A673 (cell line): ENCODE measurements around the gene PPP1R37. TPM values are rescaled to one million over a fixed set of nuclear protein-coding genes. Genes with fewer than 3 reads are reported as not detected.

Experiments
- BruUV-seq: library from RNA; stranded (reverse); fragments of 400-500 nt; replicated peaks from 2 replicates; lab custom pipeline; 2021; lab: Mats Ljungman, UMichigan
- CTCF ChIA-PET: fragments of 300-600 bp; sonication (Branson Sonifier 250); formaldehyde crosslinking; loops from one replicate; lab custom pipeline; 2022; ENCODE audit warnings: antibody characterized with exemption; lab: Charles Lee
- POLR2A ChIA-PET: fragments of 300-600 bp; sonication (Branson Sonifier 250); formaldehyde crosslinking; loops from one replicate; lab custom pipeline; 2022; ENCODE audit warnings: antibody characterized with exemption; ENCODE audit not compliant: low non-redundant PET; lab: Charles Lee
- DNase-seq: peaks from one replicate; pipeline ENCODE4 v3.0.0-alpha.2; 2015; ENCODE audit warnings: low spot score
- H3K27ac ChIP-seq: fragments of 200-600 bp; sonication (generic); 2 replicates; pipeline ENCODE4 v1.5.1; 2016; ENCODE audit warnings: mixed run types, low read depth, mild to moderate bottlenecking, mixed read lengths, antibody characterized with exemption, low read length; ENCODE audit not compliant: poor library complexity, severe bottlenecking
- H3K27me3 ChIP-seq: fragments of 200-600 bp; sonication (generic); replicated peaks from 2 replicates; pipeline ENCODE4 v1.6.1; 2017; ENCODE audit warnings: mixed run types, low read depth, mild to moderate bottlenecking, mixed read lengths, antibody characterized with exemption, low read length; ENCODE audit not compliant: insufficient read depth, poor library complexity
- H3K36me3 ChIP-seq: fragments of 200-600 bp; sonication (generic); 2 replicates; pipeline ENCODE4 v1.6.1; 2016; ENCODE audit warnings: mixed run types, mild to moderate bottlenecking, mixed read lengths, antibody characterized with exemption, low read length; ENCODE audit not compliant: insufficient read depth, poor library complexity, severe bottlenecking
- H3K4me1 ChIP-seq: fragments of 200-600 bp; sonication (generic); 2 replicates; pipeline ENCODE4 v1.6.1; 2017; ENCODE audit warnings: mixed run types, mild to moderate bottlenecking, mixed read lengths, antibody characterized with exemption, low read length; ENCODE audit not compliant: insufficient read depth, poor library complexity, severe bottlenecking
- H3K4me3 ChIP-seq: fragments of 200-600 bp; sonication (generic); 2 replicates; pipeline ENCODE4 v1.5.1; 2016; ENCODE audit warnings: low read depth, mixed run types, mild to moderate bottlenecking, mixed read lengths, low read length; ENCODE audit not compliant: poor library complexity, severe bottlenecking
- H3K9me3 ChIP-seq: fragments of 200-600 bp; sonication (generic); 2 replicates; pipeline ENCODE4 v1.6.1; 2016; ENCODE audit warnings: mixed run types, low read depth, mild to moderate bottlenecking, mixed read lengths, antibody characterized with exemption, low read length; ENCODE audit not compliant: poor library complexity, severe bottlenecking
- EZH2 ChIP-seq: fragments of 200-600 bp; sonication (generic); IDR thresholded peaks from 2 replicates; pipeline ENCODE4 v1.6.1; 2017; ENCODE audit warnings: borderline replicate concordance, low read depth, mild to moderate bottlenecking, mixed read lengths, antibody characterized with exemption, low read length; ENCODE audit not compliant: poor library complexity, severe bottlenecking
- intact Hi-C: fragments of 100-400 bp; cut with micrococcal nuclease; formaldehyde crosslinking; loops from one replicate; pipeline ENCODE4 v1.10.0; 2022; ENCODE audit not compliant: unreplicated experiment
- total RNA-seq: library from RNA; stranded (reverse); gene quantifications from 2 replicates; pipeline ENCODE4 v1.2.3, GENCODE V29; 2021
- TF ChIP-seq, protein P1 (sequence below): fragments of 300-800, 200-600 bp; sonication (generic); conservative IDR thresholded peaks from 2 replicates; pipeline ENCODE4 v1.5.1; 2017; ENCODE audit warnings: low read depth, mild to moderate bottlenecking, antibody characterized with exemption, low read length, moderate library complexity, mixed read lengths

The PPP1R37 gene
- total RNA-seq, 1 experiment from 2014 or later: 34.0 TPM

DNA sequence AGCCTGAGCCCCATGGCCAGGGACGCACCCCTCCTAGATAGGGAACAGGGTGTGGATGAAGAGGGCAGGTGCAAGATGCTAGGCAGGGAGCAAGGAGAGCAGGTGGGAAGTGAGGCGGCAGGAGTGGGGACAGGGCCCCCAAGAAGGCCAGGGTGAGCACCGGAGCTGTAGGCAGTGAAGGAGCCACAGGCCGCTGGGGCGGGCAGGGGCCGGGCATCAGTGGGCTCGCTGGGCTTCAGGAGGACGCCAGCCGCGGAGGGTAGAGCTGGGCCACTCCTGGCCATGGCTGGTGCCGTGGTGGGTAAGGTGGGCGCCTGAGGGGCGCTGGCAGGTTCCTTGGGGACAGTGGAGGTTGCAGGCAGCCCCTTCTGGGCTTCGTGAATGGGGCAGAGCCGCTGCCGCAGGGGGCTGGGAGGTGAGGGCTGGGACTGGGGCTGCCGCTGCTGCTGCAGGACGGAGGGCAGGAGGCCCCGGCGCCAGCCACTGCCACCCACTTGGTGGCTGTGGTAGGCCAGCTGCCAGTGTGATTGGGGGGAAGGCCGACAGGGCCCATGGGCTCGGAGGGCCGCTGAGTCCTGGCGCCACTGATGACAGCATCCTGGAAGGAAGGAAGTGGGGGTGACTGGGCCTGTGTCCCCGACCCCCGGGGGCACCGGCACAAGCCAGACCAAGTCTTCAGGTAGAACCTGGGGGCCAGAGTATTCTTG, 65.7 kb downstream of the PPP1R37 start:
- peaks cover 3% of the 10 kb centered on the region for H3K4me1 ChIP-seq
- DNase-seq: no peak
- no peaks in the 10 kb centered on the region for H3K27me3 ChIP-seq
- ChIA-PET POLR2A (no interaction called here), CTCF (no interaction called here)
- no peaks in the 10 kb centered on the region for H3K9me3 ChIP-seq
- intact Hi-C loops: no loop called here
- H3K4me3 ChIP-seq: no peak overlapping the region
- TF ChIP-seq, protein P1, sequence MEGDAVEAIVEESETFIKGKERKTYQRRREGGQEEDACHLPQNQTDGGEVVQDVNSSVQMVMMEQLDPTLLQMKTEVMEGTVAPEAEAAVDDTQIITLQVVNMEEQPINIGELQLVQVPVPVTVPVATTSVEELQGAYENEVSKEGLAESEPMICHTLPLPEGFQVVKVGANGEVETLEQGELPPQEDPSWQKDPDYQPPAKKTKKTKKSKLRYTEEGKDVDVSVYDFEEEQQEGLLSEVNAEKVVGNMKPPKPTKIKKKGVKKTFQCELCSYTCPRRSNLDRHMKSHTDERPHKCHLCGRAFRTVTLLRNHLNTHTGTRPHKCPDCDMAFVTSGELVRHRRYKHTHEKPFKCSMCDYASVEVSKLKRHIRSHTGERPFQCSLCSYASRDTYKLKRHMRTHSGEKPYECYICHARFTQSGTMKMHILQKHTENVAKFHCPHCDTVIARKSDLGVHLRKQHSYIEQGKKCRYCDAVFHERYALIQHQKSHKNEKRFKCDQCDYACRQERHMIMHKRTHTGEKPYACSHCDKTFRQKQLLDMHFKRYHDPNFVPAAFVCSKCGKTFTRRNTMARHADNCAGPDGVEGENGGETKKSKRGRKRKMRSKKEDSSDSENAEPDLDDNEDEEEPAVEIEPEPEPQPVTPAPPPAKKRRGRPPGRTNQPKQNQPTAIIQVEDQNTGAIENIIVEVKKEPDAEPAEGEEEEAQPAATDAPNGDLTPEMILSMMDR: no peak
- no peak for TF ChIP-seq EZH2
- no TSS peak for BruUV-seq
- H3K36me3 ChIP-seq: no peaks in the 10 kb centered on the region
- no peak overlapping the region for H3K27ac ChIP-seq

DNA sequence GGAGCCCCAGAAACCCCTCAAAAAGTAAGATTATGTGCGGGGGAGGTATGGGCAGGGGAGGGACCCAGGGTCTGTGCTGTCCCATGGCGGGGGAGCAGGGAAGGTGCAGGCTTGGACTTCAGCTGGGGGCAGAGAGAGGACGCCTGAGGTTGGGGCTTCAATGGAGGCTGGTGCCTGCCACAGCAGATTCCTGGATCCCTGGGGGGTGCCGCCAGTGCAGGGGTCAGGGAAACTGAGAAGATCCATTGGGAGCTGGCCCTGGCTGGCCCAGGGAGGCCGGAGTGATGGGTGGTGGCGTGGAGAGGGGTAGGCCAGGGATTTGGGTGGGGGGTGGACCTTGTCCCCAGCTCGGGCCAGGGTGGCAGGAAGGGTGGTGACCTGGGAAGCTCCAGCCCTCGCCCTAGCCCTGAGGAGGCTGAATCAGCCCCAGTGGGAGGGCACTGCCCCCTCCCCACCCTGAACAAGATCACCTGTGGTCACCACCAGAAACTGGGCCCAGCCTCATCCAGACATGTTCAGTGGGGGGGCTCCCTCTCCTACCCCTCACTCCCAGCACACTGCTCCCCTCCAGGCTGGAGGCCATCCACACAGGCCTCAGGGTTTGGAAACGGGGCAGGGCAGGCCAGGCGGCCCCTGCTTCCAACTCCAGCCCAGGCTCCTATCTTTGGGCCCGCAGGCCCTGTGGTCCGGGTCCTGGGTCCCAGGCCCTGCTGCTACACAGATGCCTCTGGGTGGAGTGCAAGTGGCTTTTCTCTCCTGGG, 66.4 kb downstream of the PPP1R37 start:
- CTCF ChIA-PET: no interaction called here

DNA sequence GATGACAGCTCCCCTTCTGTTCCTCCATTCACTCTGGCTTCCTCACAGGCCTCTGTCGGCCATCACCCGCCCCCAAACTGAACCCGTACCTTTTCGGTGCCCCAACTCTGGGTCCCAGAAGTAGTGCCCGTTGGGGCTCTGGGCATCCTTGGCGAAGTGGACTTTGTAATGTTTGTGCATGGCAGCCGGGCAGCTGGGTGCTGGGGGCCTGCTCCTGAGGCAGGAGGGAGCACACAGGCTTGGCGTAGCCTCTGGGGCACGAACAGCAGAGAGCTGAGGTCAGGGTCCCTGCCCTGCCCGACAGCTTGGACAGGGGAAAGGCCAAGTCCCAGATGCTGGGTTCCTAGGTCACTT, 67.0 kb downstream of the PPP1R37 start:
- Histone ChIP-seq H3K4me3 (no peak overlapping the region), H3K36me3 (no peaks in the 10 kb centered on the region), H3K9me3 (no peaks in the 10 kb centered on the region), H3K27ac (no peak overlapping the region), H3K4me1 (no peaks in the 10 kb centered on the region), H3K27me3 (no peaks in the 10 kb centered on the region)
- intact Hi-C loops: no loop called here
- ChIA-PET CTCF (no interaction called here), POLR2A (no interaction called here)
- DNase-seq: no peak
- no TSS peak for BruUV-seq
- TF ChIP-seq EZH2: no peak
- TF ChIP-seq, protein P1: no peak

More for the DNA sequence above, 66.4 kb downstream of the PPP1R37 start:
- Histone ChIP-seq H3K4me1 (no peaks in the 10 kb centered on the region), H3K9me3 (no peaks in the 10 kb centered on the region), H3K27ac (no peak overlapping the region), H3K27me3 (no peaks in the 10 kb centered on the region), H3K4me3 (no peak overlapping the region), H3K36me3 (no peaks in the 10 kb centered on the region)
- no peak for TF ChIP-seq EZH2
- TF ChIP-seq, protein P1: no peak
- no TSS peak for BruUV-seq
- POLR2A ChIA-PET: no interaction called here
- DNase-seq: no peak
- intact Hi-C loops: no loop called here
